Endothelial cell of hepatic sinusoid (primary cell): ENCODE data around the gene POLE.
"Not testable (repeated sequence)": the region's sequence is repeated elsewhere in the genome, so short reads cannot be mapped to it uniquely, and the experiment has no call there.

ENCODE experiments used
- in situ Hi-C: cut with HindIII; loops from 2 replicates; pipeline ENCODE4 v1.10.0; 2017; ENCODE audit warnings: low sequenced_read_pairs

Gene POLE

DNA sequence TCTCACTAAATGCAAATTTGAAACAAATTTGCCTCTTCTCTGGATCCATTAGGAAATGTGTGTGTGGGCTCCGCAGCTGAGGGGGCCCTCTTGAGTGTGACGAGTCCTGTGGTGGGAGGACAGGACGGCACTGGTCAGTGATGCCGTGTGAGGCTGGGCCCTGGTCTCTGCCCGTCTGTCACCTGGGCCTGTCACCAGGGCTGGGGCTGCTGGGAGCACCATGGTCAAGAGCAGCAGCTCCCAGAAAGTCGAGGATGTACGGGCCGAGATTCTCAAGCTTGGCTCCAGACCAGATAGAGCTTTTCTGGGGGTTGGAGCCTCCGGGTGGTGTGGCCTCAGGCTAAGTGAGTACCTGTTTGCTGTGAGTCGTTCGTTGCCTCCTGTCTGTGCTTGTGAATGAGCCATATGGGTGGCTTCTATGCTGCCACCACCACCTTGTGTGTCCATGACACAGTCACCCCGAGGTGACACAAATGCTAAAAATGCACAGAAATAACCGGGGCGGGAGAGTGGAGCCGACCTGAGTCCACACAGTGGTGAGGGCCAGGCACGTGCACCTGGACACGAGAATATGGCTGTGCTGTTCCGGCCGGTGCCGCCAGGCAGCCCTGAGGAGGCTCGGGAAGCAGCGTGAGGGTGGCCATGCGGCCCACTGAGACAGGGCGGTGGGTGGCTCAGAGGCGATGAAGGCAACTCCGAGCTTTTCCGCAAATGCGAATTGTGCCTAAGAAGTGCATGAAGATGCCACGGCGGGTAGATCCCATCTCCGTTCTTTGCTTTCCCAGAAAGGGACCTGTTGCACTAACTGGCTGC, 32.2 kb upstream of the POLE start:
- in situ Hi-C loops, result loop anchor here (5.0 kb wide), 2 partner anchors 52 to 98 kb away; no protein-coding TSS in a partner anchor

DNA sequence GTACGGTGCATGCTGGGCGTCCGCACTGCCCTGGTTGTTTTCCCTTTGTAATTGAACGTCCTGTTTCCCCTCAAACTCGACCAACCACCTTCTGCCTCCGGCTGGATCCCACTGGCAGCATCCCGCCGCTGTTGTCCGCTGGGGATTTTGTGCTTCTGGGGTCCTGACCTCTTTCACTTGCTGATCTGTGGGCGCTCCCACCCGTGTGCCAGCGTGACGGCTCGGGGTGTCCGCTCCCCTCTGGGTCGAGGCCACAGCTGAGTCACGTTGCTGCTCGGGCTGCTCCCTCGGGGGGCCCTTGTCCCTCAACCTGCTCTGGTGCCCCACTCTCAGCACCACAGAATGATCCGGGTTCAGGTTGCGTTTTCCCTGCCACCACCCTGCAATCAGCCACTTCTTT, 31.5 kb upstream of the POLE start:
- in situ Hi-C loops, result loop anchor here (5.0 kb wide), 2 partner anchors 51 to 99 kb away; no protein-coding TSS in a partner anchor

DNA sequence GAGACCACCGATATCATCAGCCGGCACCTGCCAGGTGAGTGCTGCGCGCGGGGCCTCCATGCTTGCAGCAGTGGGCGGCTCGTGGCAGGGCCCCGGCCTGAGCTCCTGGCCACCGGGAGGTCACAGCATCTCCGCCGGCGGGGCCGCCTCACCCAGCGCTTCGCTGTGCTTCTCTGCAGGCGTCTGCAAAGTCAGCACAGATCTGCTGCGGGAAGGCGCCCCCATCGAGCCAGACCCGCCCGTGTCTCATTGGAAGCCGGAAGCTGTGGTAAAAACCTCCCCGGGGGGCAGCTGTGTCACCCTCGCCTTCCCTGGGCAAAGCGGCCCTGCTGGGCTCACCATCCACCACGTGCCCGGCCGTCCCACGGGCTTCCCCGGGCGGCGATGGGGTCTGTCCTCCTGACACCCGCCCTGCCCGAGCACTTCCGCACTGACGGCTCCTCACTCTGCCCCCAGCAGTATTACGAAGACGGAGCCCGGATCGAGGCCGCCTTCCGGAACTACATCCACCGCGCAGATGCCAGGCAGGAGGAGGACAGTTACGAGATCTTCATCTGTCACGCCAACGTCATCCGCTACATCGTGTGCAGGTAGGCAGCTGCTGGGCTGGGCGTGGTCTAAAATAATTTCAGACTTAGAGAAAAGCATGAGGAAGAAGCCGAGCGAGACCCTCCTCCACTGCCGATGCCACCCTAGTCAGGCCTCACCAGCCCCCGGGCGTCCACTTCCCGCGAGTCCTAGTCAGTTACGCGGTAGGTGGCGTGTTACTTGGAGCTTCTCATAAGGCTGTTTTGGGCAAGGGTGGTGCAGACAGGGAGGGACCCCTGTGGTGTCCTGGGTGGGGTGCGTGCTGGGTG, 30.6 kb upstream of the POLE start:
- in situ Hi-C loops, result loop anchor here (5.0 kb wide), 2 partner anchors 50 to 100 kb away; no protein-coding TSS in a partner anchor

DNA sequence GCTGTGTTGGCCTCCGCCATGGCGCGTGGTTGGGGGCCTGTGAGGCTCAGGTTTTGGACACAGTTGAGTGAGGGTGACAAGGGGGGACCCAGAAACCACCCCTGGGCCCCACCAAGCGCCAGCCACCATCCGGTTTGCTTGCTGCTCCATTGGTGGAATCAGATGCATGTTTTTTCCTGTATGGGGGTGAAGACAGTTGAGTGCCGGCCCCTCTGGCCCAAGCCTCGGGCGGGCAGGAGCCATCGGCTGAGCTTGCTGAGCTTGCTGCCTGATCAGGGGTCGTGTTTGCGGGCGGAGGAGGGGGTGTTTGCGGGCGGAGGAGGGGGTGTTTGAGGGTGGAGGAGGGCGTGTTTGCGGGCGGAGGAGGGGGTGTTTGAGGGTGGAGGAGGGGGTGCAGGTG, 29.9 kb upstream of the POLE start:
- in situ Hi-C loops, result loop anchor here (5.0 kb wide), 2 partner anchors 50 to 100 kb away; no protein-coding TSS in a partner anchor

DNA sequence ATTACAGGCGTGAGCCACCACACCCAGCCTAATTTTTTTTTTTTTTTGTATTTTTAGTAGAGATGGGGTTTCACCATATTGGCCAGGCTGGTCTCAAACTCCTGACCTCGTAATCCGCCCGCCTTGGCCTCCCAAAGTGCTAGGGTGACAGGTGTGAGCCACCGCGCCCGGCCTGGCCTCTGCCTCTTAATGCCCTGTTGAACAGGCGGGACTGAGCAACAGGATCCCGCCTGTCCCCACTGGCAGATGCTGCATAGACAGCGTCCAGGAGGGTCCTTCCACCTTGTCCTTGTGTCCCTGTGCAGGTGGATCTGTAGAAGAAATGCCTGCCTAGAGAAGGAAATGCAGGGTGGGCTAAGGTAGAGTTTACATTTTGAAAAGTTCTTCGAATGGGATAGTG, 29.2 kb upstream of the POLE start:
- in situ Hi-C loops, result loop anchor here (5.0 kb wide), 2 partner anchors 49 to 101 kb away; no protein-coding TSS in a partner anchor

DNA sequence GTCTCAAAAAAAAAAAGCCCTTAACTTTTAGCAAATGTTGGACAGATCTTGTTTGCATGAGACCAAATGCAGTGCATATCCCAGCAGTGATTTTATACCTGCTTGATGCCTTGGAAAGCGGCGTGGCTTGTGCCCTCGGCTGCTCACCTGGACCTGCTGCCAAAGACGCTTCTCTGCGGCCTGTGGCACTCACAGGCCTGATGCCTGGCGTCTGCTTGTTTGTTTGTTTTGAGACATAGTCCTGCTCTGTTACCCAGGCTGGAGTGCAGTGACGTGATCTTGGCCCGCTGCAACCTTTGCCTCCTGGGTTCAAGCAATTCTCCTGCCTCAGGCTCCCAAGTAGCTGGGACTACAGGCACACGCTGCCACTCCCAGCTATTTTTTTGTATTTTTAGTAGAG, 28.7 kb upstream of the POLE start:
- in situ Hi-C loops, result loop anchor here (5.0 kb wide), 2 partner anchors 49 to 101 kb away; no protein-coding TSS in a partner anchor

DNA sequence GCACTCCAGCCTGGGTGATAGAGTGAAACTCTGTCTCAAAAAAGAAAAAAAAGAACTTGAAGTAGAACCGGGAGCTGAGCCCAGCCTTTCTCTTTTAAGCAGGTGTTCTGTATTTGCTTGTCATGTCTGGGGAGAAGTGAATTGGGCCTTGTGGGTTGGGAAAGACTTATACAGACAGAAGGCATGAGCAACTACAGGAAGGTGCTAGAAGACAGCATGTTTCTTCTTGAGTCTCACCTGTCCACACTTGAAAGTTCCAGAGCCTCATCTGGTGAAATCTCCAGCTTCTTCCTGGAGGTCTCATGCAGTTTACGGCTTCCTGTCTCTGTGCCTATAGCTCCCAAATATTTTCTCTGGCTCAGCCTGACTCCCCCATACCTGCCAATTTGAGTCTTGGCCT, 26.0 kb upstream of the POLE start:
- in situ Hi-C loops, result no loop called here

DNA sequence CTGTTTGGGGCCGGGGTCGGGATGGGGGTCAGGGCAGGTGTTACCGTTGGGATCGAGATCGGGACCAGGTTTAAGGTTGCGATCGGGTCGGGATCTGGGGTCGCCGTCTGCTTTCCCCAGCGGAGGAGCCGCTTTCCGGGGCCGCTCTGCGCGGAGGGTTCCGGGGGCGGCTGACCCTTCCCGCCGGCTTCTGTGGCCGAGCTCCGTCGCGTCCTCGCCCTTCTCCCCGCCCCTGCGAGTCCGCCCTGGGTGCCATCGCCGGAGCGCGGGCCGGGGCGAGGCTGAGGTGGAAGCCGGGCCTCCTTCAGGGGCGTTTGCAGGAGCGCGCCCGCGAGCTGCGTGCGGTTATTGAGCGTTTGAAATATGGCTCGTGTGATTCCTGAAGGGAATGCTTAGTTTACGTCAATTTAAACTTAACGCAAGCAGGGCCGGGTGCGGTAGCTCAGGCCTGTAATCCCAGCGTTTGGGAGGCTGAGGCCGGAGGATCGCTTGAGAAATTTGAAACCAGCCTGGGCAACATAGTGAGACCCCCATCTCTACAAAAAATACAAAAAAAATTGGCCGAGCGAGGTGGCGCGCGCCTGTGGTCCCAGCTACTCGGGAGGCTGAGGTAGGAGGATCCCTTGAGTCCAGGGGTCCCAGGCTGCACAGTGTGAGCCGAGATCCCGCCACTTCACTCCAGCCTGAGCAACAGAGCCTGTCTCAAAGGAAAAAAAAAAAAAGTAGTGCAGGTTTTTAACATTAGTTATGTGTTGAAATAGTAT, 24.1 kb upstream of the POLE start:
- in situ Hi-C loops, result no loop called here

DNA sequence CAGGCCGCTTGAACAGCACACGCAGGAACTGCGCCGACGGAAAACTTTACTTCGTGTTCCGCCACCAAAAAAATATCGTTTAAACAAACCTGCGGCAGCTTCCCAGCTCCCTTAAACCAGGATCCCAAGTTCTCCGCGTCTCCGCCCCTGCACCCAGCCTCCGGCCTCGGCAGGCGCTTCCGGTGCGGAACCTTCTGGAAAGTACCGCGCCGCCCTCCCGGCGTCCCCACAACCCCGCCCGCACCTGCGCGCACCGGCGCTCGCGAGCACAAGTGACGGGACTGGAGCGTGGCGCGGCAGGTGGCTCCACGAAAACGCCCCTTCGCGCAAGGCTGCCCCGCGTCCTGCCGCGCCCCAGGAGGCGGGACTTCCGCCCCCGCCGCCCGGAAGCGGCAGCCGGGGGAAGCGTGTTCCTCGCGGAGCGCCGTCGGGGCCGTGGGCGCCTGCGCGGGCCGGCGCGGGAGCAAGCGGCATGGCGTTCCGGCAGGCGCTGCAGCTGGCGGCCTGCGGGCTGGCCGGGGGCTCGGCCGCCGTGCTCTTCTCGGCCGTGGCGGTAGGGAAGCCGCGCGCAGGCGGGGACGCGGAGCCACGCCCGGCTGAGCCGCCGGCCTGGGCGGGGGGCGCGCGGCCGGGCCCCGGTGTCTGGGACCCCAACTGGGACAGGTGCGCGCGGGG, 23.4 kb upstream of the POLE start, which contains the start of gene PGAM5:
PGAM5 (plus strand) TSS at position 438 of the 675 bp plus-strand sequence; CDS start at position 473, 35 bp downstream.
- in situ Hi-C loops, result no loop called here

DNA sequence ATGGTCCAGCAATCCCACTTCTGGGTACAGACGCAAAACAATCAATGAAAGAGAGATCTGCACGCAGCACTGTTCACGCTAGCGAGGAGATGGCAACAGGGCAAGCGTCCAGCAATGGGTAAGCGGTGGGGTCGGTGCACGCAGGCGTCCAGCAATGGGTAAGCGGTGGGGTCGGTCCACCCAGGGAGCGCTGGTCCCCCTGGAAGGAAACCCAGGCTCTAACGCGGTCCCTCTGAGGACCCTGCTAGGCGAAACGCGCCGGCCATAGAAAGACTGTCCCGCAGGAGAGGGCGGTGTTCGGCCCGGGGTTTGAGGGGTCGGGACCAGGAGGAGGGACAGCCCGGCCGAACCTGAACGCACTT, 22.9 kb upstream of the POLE start:
- in situ Hi-C loops, result no loop called here

DNA sequence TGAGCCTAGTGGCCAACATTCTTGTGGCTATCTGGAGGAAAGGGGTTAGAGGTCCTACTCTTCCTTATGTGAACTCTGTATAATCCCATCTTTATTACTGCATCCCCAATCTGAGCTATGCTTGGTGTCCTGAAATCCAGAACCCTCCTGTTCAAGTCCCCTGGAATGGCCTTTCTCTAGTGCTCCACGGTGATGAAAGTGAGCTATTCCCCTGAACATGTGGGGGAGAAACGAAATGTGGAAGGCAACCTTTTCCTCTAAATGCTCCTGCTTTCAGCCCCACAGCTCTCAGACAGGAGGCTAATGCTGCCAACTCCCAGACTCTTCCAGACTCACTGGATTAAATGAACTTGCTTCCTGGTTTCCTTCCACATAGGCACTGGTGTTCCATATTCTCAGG, 21.0 kb upstream of the POLE start:
- in situ Hi-C loops, result no loop called here

DNA sequence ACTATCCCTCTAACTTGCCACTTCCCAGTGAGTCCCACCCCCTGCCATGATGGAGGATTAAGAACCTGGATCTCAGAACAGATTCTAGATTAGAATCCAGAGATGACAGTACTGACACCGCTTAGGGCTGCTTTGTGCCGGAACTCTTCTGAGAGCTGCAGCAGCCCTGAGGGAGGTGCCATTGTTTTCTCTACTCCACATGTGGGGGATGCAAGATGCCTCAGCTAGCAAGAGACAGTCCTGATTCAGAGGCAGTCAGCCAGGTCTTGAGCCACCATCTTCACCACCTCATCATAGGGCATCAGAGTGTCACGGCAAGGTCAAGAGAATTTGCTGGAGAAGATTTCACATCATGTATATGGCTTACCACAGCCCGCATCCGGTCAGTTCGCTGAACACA, 20.1 kb upstream of the POLE start:
- in situ Hi-C loops, result no loop called here

DNA sequence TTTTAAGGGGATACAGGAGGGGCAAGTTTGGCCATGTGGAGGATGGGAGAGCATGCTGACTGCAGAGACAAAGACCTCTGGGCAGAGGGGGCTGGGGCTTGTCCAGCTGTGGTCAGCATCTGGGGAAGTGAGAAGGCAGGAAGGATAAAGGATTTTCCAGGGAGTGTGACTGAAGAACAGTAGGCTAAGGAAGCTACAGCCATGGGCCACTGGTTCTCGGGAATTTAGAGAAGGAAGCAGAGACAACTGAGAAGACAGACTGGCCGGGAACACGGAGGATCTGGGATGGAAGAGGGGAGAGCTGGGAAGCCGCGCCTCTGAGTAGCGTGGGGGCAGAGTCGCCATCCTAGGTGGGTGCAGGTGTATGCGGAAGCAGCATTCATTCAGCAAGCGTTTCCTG, 16.5 kb upstream of the POLE start:
- in situ Hi-C loops, result no loop called here

DNA sequence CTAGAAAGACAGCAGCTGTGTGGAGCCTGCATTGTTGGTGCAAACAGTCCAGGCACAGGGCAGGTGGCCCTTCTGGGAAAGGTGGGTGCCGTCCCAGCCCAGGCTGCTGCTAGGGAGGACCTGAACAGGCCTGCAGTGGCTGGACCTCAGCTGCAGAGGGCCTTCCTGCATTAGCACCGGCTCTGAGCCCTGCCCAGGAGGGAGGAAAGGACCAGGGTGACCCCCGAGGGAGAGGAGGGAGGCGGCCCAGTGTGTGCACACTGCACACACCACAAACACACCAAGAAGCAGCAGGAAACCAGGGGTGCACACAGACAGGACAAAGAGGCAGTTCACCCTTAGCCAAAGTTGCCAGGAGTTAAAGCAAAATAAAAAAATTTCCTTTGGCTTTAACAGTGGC, 15.5 kb upstream of the POLE start:
- in situ Hi-C loops, result no loop called here

DNA sequence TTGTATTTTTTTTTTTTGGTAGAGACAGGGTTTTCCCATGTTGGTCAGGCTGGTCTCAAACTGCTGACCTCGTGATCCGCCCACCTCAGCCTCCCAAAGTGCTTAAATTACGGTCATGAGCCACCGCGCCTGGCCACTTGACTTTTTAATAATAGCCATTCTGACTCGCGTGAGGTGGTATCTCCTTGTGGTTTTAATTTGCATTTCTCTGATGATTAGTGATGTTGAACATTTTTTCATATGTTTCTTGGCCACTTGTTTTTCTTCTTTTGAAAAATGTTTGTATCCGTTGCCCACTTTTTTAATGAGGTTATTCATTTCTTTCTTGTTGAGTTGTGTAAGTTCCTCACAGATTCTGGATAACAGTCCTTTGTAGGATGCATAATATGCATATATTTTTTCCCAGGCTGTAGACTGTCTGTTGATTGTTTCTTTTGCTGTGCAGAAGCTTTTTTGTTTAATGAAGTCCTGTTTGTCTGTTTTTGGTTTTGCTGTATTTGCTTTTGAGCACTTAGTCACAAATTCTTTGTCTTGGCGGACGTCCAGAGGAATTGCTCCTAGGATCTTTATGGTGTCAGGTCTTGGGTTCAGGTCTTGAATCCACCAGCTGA, 13.2 kb upstream of the POLE start:
- in situ Hi-C loops, result no loop called here

DNA sequence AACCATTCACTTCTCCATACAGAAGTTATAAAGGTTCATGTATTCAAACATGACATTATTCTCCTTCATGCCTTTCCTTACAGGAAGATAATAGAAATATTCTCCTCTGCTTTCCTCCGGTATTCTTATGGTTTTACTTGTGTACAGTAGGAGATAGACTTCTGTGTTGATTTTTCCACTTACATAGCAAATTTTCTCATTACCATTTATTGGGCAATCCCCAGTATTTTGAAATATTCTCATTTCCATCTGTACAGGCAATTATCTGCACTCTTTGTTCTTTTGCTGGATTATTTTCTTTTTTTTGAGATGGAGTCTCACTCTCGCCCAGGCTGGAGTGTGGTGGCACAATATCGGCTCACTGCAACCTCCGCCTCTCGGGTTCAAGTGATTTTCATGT, 11.2 kb upstream of the POLE start:
- in situ Hi-C loops, result no loop called here

DNA sequence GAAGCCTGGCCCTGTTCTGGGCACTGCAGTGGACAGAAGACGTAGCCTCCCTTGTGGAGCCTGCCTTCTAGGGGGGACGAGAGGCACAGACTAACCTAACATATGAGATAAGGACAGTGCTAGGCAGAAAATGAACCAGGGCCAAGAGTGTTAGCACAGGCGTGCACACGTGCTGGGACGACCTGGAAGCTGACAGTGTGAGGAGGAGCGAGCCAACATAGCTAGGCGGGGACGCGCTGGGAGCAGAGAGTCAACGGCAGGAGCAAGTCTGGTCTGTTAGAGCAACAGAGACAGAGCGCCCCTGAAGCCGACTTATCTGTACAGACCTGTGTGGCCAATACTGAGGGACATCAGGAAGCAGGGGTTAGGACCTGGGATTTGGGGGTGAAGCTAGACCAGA, 8.3 kb upstream of the POLE start:
- in situ Hi-C loops, result no loop called here

DNA sequence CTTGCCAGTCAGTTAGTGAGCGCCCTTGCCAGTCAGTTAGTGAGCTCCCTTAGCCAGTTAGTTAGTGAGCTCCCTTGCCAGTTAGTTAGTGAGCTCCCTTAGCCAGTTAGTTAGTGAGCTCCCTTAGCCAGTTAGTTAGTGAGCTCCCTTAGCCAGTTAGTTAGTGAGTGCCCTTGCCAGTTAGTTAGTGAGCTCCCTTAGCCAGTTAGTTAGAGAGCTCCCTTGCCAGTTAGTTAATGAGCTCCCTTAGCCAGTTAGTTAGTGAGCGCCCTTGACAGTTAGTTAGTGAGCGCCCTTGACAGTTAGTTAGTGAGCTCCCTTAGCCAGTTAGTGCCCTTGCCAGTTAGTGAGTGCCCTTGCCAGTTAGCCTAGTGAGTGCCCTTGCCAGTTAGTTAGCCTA, 7.7 kb upstream of the POLE start:
- in situ Hi-C loops, result not testable (repeated sequence)

DNA sequence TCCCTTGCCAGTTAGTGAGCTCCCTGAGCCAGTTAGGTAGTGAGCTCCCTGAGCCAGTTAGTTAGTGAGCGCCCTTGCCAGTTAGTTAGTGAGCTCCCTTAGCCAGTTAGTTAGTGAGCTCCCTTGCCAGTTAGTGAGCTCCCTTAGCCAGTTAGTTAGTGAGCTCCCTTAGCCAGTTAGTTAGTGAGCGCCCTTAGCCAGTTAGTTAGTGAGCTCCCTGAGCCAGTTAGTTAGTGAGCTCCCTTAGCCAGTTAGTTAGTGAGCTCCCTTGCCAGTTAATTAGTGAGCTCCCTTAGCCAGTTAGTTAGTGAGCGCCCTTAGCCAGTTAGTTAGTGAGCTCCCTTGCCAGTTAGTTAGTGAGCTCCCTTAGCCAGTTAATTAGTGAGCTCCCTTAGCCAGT, 4.9 kb upstream of the POLE start:
- in situ Hi-C loops, result not testable (repeated sequence)

DNA sequence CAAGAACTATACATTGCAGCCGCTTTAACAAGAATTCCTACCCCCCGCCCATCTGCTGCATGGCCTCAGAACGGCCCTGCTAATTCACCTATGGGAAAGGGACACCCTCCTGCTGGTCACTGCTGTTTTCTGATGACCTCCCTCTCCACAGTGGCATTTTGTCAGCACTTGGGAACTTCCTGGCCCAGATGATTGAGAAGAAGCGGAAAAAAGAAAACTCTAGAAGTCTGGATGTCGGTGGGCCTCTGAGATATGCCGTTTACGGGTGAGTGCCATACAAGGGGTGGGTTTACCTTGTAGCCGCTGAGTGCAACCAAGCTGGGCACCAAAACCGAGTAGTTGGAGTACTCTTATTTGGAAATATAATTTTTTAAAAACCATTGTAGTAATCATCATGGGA, 3.0 kb upstream of the POLE start:
- in situ Hi-C loops, result no loop called here
